Activated CD4-positive, alpha-beta T cell treated with anti-CD3 and anti-CD28 coated beads, Interleukin-10, Interleukin-2, amounts not matched to agents 100 ng/mL and 50 ng/mL, durations not matched to agents 16 hours and 8 hours (primary cell): ENCODE measurements around the gene LAMC3.

ENCODE experiments used
- DNase-seq: peaks from one replicate; pipeline ENCODE4 v3.0.0-alpha.2; 2020

Gene LAMC3

DNA sequence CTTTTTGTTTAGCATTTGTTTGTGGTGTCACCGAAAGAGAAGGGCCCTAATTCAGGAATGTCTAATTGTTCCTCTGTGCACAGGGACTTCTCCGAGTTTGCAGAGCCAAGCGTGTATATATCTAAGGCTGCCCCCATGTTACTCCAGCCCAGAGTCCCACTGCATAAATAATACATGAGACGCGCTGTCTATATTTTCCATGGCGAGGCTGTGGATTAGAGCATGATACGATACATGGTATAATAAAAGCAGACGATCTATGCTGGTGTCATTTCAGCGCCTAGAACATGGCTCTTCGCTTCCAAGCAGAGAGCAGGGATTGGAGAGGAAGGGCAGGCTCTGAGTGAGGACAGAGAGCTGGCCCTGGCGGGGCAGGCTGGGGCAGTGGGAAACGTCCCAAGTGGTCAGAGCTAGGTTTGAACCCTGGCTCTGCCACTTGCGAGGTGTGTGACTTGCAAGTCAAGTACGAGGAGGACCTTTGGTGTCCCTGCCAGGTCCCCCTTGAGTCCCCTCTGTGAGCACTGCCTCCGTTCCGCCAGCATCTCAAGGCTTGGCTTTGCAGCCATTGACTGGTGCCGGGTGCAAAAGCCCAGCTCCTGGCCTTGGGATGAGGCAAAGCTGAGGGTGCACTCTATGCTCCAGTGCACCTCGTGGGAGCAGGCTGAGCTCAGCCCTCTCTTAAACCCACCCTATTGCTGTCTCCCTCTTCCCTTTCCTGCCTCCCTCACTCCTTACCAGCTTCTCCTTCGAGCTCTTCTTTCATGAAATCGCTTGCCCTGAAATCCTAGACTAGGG is 29.2 kb upstream of the LAMC3 start:
- DNase-seq = no peak

GRCh38 chr9:130980526-130980925 is 28.4 kb upstream of the LAMC3 start:
- DNase-seq = no peak

- DNase-seq = no peak
Measured at GRCh38 chr9:130981002-130981755, 27.8 kb upstream of the LAMC3 start.

GRCh38 chr9:130981756-130982137 is 27.2 kb upstream of the LAMC3 start:
- DNase-seq = no peak

- no peak for DNase-seq
Measured at GRCh38 chr9:130982636-130983358, 26.2 kb upstream of the LAMC3 start.

- DNase-seq = no peak
Measured at GRCh38 chr9:130983359-130983670, 25.7 kb upstream of the LAMC3 start.

DNA sequence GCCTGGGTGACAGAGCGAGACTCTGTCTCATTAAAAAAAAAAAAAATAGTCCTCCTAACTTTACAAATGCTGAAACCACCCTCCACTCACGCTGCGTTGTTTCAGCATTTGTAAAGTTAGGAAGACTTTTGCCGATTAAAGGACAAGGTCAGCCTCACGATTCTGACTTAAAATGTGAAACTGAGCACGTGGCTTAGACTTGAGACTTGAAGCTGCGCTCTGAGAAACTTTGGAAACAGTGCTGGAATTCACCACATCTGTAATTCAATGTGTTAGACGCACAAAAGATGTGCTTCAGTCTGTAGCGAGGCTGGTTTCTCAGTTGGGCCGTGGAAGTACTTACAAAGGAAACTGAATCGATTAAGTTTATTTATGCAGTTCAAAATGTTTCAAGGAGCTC is 25.0 kb upstream of the LAMC3 start:
- no peak for DNase-seq

GRCh38 chr9:130984521-130984920 is 24.5 kb upstream of the LAMC3 start:
- no peak for DNase-seq

- DNase-seq = no peak
Measured at GRCh38 chr9:130985029-130985428, 23.9 kb upstream of the LAMC3 start.

DNA sequence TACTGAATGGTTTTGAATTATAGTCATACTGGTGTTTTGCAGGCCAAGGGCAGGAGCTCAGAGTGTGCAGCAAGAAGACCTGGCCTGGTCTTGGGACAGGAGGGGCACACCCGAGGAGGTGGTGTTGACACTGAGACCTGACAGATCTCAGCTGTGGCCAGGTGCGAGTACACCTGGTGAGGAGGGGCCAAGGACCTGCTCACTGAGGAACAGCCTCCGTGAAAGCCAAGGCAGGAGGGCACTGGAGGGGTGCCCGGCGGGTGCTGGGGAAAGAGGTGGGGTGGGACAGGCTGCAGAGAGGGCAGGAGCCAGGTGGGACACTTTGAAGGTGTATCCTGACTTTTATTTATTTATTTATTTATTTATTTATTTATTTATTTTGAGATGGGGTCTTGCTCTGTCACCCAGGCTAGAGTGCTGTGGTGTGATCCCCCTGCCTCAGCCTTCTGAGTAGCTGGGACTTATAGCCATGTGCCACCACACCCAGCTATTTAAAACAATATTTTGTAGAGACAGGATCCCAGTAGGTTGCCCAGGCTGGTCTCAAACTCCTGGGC is 23.3 kb upstream of the LAMC3 start:
- DNase-seq = no peak

- DNase-seq = no peak
Measured at GRCh38 chr9:130986356-130986965, 22.5 kb upstream of the LAMC3 start.

- no peak for DNase-seq
Measured at GRCh38 chr9:130987054-130987453, 21.9 kb upstream of the LAMC3 start.

GRCh38 chr9:130987738-130988399 is 21.1 kb upstream of the LAMC3 start:
- DNase-seq = no peak

DNA sequence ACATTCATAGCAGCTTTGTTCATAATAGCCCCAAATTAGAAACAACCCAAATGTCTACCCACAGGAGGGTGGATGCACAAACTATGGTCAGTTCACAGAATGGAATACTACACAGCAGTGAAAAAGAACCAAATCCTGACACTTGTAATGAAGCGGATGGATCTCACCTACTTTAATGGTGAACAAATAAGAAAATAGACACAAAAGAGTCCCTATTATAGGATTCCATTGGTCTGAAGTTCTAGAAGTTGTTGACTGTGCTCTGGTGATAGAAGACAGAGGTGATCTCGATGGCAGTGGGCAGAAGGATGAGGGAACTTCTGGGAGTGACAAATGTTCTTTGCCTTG is 20.6 kb upstream of the LAMC3 start:
- DNase-seq = no peak

- no peak for DNase-seq
Measured at GRCh38 chr9:130988905-130989304, 20.1 kb upstream of the LAMC3 start.

GRCh38 chr9:130989391-130989790 is 19.6 kb upstream of the LAMC3 start:
- no peak for DNase-seq

DNA sequence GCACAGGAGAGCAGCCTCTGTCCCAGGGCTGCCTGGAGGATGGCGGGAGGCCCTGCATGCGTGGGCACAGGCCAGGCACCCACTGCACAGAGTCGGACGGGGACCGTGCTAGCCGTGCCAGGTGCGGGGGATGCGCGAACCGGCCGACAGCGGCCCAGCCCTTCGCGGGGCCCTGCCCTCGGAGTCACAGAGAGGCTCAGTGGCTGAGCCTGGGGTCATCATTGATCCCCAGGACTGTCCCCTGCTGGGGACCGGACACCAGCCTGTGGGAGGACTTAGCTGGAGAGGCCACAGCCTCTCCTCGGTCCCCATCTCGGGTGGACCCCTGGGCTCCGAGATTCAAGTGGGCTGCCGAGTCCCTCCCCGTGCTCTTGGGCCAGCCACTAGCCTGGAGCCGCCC is 19.1 kb upstream of the LAMC3 start:
- no peak for DNase-seq

DNA sequence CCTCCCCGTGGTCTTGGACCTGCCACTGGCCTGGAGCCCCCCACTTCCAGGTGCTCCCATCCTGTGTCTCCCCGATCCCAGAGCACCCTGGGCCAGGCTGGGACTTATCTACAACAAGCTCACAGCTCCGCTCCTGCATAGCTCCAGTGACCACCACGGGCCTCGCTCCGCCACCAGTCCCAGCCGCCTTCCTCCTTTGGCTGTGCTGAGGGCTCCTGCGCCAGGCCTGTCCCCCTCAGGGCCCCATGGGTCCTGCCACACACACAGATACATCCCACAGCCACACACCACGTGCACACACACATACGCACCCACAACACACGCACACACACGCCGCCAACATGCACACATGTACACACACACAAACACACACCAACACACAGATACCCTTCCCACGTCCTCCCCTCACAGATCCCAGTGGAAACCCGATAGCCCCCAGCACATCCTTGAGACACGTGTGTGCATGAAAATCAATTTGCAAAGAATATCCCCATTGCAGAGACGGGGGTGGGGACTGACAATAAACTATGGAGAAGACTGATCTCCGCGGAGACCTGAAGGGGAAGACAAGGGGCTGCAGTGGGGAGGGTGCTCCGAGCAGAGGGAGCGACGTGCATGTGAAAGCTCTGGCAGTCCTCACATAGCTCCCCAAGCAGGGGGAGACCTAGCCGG is 18.5 kb upstream of the LAMC3 start:
- DNase-seq = no peak

- DNase-seq = no peak
Measured at GRCh38 chr9:130990978-130991777, 17.8 kb upstream of the LAMC3 start.

DNA sequence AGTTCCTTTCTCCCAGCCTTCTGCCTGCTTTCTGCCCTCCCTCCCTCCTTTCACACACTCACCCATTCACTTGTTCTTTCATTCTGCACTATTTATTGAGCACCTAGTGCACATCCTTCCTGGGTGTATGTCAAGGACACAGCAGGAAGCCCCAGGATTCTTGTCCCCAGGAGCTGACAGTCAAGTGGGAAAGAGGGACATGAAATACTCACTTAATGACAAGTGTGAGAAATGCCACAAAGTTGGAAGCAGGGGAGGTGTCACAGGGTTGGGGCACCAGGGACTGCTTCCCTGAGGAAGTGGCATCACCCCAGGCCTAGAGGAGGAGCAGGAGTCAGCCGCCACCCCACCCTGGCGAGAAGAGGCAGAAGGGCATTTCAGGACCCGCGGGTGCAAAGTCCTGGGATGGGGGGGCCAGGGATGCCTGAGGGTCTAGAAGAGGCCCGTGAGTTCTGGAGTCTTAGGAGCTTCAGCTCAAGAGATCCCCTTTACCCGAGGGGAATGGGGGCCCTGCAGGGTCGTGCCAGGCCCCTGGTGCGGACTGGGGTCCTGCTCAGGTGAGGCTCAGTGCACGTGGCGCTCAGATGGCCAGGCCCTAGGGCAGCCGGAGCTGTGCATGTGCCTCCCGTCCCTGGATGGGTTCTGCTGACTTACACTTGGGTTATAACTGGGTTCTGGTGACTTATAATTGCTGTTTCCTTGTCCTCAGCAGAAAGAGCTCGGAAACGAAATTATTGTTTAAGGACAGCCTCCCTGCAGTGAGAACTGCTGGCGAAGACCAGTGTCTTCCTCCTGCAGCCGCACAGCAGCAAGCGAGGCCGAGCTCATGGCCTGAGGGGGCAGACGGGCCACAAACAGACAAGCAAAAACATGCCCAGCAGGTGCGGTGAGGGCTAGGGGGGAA is 16.9 kb upstream of the LAMC3 start:
- DNase-seq = no peak
